Prostate gland (tissue), 2 donors: Measurements from ENCODE around the gene C16orf78. TPM values are rescaled to one million over a fixed set of nuclear protein-coding genes. Genes with fewer than 3 reads are reported as not detected.

Source experiments
- DNase-seq: peaks from one replicate; pipeline ENCODE4 v3.0.0-alpha.2; 2019; ENCODE audit warnings: low spot score
- H3K27ac ChIP-seq, 2 donors: fragments of 200-600 bp; sonication (generic); 2 replicates each; pipeline ENCODE4 v1.5.1; 2017 to 2019
- H3K27me3 ChIP-seq: fragments of 200-600 bp; sonication (generic); replicated peaks from 2 replicates; pipeline ENCODE4 v1.5.1; 2019; ENCODE audit not compliant: insufficient read depth
- H3K36me3 ChIP-seq, 2 donors: fragments of 200-600 bp; sonication (generic); 1 replicate in 1 of 2; 2 replicates in 1 of 2; pipeline versions ENCODE4 v1.5.1 to v1.8.1; 2017 to 2019
- H3K4me1 ChIP-seq: fragments of 200-600 bp; sonication (generic); replicated peaks from 2 replicates; pipeline ENCODE4 v1.5.1; 2019
- H3K4me3 ChIP-seq, 2 donors: fragments of 200-600 bp; sonication (generic); 2 replicates each; pipeline ENCODE4 v1.5.1; 2017 to 2019
- H3K9me3 ChIP-seq: fragments of 200-600 bp; sonication (generic); 2 replicates; pipeline ENCODE4 v1.5.1; 2017
- POLR2A ChIP-seq: fragments of 450-650 bp; IDR thresholded peaks from one replicate; pipeline ENCODE4 v1.6.1; 2016; ENCODE audit warnings: antibody characterized with exemption, mild to moderate bottlenecking
- POLR2AphosphoS5 ChIP-seq: sonication (generic); formaldehyde crosslinking; IDR thresholded peaks from one replicate; pipeline ENCODE4 v1.6.1; 2017; ENCODE audit warnings: antibody characterized with exemption
- WGBS: methylation state at CpG from one replicate; pipeline ENCODE4 v1.1.5; 2018; 5-methylcytosine and 5-hydroxymethylcytosine counted together
- intact Hi-C: fragments of 100-400 bp; cut with DNase I; formaldehyde crosslinking; loops from one replicate; pipeline ENCODE4 v1.14.2; 2022
- total RNA-seq, 2 donors: library from RNA; depleted of rRNA; stranded (reverse); fragments of >200 nt; gene quantifications; one replicate each; pipeline ENCODE4 v1.1.0, GENCODE V29; 2016
- TF ChIP-seq, protein P1 (sequence below), 4 experiments: fragments of 200-600 bp in 2 of 4; fragments of 450-650 bp in 2 of 4; sonication (generic) in 2 of 4; IDR thresholded peaks; 1 replicate in 3 of 4; 2 replicates in 1 of 4; pipeline ENCODE4 v1.5.1; 2016 to 2019; ENCODE audit warnings: antibody characterized with exemption in 4 of 4, mild to moderate bottlenecking in 2 of 4, moderate library complexity in 2 of 4

The C16orf78 gene, protein sequence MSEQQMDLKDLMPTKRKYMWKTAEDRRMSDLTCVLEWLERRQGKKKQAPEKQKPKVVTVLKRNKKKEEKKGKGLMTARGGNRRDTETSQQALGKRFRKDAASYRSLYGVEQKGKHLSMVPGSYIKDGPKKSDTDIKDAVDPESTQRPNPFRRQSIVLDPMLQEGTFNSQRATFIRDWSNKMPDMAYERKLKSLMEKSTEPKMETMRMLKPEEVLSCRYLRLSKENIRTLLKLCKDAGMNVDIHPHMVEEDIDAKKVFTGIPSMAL
- not detected for total RNA-seq

DNA sequence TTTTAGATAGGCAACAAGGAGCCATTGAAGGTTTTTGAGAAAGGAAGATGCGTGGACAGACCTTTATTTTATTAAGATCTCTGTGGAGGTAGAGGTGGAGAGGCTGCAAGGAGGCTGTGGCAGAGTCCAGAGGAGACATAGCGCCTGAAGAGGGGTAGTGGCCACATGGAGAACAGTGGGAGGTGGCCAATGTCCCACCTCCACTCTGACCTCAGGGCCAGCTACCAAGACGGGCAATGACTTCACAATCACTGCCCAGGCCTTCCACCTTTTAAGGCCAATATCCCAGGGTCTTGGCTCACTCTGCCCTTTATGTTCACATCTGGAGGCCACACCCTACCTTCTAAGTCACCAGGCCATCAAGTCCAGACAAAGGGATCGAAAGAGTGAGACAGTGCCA lies at the start of gene C16orf78:
TSS of gene C16orf78 (plus strand) at position 301 of the 400 bp plus-strand sequence. CDS start 136 bp downstream, outside the sequence.
- TF ChIP-seq POLR2AphosphoS5 (no peak), POLR2A (no peak)
- TF ChIP-seq, protein P1, sequence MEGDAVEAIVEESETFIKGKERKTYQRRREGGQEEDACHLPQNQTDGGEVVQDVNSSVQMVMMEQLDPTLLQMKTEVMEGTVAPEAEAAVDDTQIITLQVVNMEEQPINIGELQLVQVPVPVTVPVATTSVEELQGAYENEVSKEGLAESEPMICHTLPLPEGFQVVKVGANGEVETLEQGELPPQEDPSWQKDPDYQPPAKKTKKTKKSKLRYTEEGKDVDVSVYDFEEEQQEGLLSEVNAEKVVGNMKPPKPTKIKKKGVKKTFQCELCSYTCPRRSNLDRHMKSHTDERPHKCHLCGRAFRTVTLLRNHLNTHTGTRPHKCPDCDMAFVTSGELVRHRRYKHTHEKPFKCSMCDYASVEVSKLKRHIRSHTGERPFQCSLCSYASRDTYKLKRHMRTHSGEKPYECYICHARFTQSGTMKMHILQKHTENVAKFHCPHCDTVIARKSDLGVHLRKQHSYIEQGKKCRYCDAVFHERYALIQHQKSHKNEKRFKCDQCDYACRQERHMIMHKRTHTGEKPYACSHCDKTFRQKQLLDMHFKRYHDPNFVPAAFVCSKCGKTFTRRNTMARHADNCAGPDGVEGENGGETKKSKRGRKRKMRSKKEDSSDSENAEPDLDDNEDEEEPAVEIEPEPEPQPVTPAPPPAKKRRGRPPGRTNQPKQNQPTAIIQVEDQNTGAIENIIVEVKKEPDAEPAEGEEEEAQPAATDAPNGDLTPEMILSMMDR (IDR thresholded peaks at IDR 0.05): no peak
- intact Hi-C loops: no loop called here
- no peak within 1 kb of the TSS for H3K4me3 ChIP-seq
- H3K27ac ChIP-seq: no peak within 1 kb of the TSS
- H3K9me3 ChIP-seq: no peaks in the 10 kb centered on the region
- WGBS: 80% methylated on average over 4 of the region's 4 CpGs
- no peaks in the 10 kb centered on the region for H3K27me3 ChIP-seq
- H3K36me3 ChIP-seq: no peaks in the 10 kb centered on the region
- DNase-seq: no peak
- no peaks in the 10 kb centered on the region for H3K4me1 ChIP-seq

DNA sequence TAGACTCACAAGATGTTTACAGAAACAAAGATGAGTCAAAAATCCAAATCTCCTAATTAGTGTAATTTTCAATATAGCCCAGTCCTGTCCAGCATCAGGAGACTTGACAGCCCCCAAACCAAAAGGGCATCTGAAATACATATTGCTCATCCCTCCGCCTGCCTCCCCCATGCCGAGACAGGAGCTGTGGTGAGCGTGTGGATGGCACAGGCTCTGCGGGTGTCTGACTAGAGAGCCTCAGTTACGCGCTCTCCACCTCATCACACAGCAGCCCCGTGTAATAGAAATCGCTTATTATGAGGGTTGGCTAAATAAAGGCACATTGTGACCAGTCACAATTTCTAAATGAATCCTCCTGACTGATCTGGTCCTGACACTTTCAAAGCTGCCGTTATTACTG lies 48.9 kb upstream of the C16orf78 start:
- TF ChIP-seq, protein P1 (IDR thresholded peaks at IDR 0.05): no peak
- TF ChIP-seq POLR2AphosphoS5: no peak
- no peak for TF ChIP-seq POLR2A
- no peaks in the 10 kb centered on the region for H3K27me3 ChIP-seq

DNA sequence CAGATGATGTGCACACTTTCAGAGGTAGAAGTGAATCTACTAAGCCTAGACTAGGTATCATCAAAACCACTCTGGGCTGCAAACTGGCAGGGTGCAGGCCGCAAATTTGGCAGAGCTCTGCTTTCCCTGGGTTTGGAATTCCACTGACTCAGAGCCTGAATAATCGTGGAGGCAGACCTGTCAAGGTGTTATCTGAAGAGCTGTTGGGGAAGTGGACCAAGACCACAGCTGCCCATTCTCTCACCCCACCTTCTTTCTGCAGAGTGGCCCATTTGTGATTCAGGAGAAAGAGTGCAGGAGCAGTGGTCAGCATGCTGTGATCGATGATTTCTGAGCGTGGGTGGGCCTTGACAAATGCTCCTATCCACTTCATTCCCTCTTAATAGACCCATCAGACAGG lies 46.1 kb upstream of the C16orf78 start:
- Histone ChIP-seq H3K27ac (no peak overlapping the region), H3K36me3 (no peaks in the 10 kb centered on the region), H3K4me3 (no peak overlapping the region), H3K27me3 (no peaks in the 10 kb centered on the region), H3K9me3 (no peaks in the 10 kb centered on the region), H3K4me1 (no peaks in the 10 kb centered on the region)
- intact Hi-C loops: no loop called here
- no peak for DNase-seq
- TF ChIP-seq POLR2AphosphoS5 (no peak), POLR2A (no peak)
- TF ChIP-seq, protein P1 (IDR thresholded peaks at IDR 0.05): no peak
- WGBS: 79% methylated on average over 4 of the region's 4 CpGs

More for the DNA sequence above, 48.9 kb upstream of the C16orf78 start:
- no peak overlapping the region for H3K27ac ChIP-seq
- intact Hi-C loops: no loop called here
- no peak overlapping the region for H3K4me3 ChIP-seq
- H3K36me3 ChIP-seq: no peaks in the 10 kb centered on the region
- no peak for DNase-seq
- no peaks in the 10 kb centered on the region for H3K4me1 ChIP-seq
- 86% methylated on average over 9 of the region's 9 CpGs for WGBS
- H3K9me3 ChIP-seq: no peaks in the 10 kb centered on the region

DNA sequence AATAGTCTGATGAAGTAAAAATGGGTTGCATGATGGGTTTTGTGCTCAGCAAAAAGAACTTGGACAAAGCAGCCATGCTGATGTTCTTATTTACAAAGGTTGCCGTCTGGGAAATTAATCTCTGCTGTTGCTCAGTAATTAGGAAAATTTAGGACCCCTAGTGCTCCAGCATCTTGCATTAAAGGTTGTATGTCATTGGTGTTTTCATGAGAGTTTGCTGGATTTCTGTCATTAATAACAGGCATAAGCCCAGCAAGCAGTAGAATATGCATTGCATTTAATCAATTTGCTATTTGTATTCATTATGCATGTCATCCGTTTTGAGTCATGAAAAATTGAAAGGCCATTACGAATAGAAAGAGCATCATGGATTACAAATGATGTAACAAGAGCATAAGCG lies 45.3 kb upstream of the C16orf78 start:
- no peaks in the 10 kb centered on the region for H3K4me1 ChIP-seq

More for the DNA sequence above, 45.3 kb upstream of the C16orf78 start:
- WGBS: 83% methylated on average over 4 of the region's 4 CpGs
- Histone ChIP-seq H3K9me3 (no peaks in the 10 kb centered on the region), H3K27ac (no peak overlapping the region), H3K36me3 (no peaks in the 10 kb centered on the region), H3K4me3 (no peak overlapping the region), H3K27me3 (no peaks in the 10 kb centered on the region)
- DNase-seq: no peak
- TF ChIP-seq POLR2A (no peak), POLR2AphosphoS5 (no peak)
- TF ChIP-seq, protein P1 (IDR thresholded peaks at IDR 0.05): no peak
- intact Hi-C loops: no loop called here
